HG03378 (cell line): ENCODE data around the gene MEAK7.
A peak's percentile ranks its signal among the peaks of the same experiment; 100 is the strongest.

Source experiments
- ATAC-seq: cut with Tn5 transposase; IDR thresholded peaks from one replicate; pipeline ENCODE4 v1.9.1; 2021; ENCODE audit warnings: mild to moderate bottlenecking, moderate library complexity; ENCODE audit not compliant: unreplicated experiment

Gene MEAK7, protein sequence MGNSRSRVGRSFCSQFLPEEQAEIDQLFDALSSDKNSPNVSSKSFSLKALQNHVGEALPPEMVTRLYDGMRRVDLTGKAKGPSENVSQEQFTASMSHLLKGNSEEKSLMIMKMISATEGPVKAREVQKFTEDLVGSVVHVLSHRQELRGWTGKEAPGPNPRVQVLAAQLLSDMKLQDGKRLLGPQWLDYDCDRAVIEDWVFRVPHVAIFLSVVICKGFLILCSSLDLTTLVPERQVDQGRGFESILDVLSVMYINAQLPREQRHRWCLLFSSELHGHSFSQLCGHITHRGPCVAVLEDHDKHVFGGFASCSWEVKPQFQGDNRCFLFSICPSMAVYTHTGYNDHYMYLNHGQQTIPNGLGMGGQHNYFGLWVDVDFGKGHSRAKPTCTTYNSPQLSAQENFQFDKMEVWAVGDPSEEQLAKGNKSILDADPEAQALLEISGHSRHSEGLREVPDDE

DNA sequence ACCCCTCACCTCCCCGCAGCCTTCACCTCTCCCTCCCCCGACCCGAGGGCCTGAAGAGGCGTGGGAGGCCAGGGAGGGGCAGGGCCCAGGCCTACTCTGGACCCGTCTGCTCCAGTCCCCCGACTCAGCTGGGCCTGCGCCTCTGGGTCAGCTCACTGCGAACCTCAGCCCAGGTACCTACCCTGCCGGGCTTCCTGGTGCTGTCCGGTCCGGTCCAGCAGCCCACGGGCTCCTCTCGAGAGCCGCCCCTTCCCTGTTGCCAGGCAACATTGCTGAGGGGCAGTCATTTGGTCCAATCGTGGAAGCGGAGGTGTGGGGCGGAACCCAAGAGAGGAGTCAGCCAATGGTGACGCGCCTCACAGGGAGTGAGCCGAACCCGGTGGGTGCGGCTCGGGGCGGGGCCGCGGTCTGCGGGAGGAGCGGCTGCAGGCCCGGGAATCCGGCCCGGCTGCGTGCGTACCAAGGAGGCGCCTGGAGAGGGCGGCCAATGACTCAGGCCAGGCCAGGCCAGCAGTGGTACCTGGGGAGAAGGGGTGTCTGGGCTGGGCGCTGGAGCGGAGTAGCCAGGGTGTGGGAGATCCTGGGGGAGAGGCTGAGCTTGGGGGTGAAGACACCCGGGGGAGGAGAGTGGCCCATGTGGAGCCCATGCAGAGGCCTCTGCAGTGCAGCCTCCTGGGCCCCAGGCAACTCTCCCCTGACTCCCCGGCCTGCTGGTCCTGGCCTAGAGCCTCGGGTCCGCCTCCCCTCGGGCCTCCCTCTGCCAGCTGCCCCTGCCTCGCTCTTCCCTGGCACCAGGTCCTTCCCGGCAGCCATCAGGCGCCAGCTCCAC, at the start of gene MEAK7:
Gene MEAK7 (minus strand): TSS at position 240 of the 829 bp plus-strand sequence. CDS start 6,573 bp downstream, outside the sequence.
- peak; percentile 91 for ATAC-seq

DNA sequence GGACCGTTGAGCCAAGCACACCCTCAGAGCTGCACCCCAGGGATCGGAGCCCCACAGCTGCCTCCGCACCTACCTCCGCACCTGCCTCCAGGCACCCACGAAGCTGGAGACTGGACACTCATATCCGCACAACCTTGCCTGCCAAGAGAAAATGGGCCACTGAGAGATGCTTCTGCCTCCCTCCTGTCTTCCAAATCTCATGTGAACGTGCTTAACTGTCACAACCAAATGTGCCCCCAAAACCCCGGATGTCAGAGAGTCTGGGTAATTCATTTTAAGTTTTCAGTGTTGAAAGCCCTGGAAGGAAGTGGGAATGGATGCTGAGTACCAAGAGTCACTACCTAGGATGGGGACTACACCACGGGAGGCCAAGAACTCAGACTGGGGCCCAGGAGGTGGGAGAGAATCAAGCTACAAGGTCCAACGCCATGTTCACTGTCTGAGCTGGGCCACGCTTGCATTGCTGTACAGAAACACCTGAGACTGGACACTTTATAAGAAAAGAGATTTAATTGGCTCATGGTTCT, 49.5 kb upstream of the MEAK7 start:
- no peak for ATAC-seq

DNA sequence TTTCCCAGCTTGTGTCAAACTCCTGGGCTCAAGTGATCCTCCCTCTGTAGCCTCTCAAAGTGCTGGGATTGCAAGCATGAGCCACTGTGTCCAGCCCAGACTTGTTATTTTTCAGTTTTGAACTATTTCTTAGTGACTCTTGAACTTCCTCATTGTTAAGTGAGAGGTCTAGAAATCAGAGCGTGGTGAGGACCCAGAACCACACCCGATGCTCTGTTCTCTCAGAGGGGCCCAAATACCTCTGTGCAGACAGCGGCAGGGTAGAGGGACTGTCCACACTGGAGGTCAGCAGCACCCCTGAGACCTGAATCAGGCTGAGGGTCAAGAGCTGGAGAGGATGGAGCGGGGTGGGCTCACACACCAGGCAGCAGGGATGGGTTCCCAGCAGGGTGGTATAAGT, 47.7 kb upstream of the MEAK7 start:
- ATAC-seq = no peak

DNA sequence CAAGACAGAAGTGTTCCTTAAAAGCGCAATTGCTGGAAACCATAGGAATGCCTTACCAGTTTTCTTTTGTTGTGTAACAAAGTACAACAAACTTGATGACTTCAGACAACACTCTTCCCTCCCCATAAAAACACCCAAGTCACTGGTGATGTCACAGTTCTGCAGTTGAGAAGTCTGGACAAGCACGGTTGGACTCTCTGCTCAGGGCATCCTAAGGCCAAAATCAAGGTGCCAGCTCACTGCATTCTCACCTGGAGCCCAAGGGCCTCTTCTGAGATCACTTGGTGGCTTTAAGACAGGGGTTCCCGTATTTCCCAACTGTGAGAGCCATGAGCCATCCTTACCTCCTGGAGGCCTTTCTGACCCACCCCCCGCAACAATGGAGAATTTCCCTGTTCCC, 45.6 kb upstream of the MEAK7 start:
- no peak for ATAC-seq

DNA sequence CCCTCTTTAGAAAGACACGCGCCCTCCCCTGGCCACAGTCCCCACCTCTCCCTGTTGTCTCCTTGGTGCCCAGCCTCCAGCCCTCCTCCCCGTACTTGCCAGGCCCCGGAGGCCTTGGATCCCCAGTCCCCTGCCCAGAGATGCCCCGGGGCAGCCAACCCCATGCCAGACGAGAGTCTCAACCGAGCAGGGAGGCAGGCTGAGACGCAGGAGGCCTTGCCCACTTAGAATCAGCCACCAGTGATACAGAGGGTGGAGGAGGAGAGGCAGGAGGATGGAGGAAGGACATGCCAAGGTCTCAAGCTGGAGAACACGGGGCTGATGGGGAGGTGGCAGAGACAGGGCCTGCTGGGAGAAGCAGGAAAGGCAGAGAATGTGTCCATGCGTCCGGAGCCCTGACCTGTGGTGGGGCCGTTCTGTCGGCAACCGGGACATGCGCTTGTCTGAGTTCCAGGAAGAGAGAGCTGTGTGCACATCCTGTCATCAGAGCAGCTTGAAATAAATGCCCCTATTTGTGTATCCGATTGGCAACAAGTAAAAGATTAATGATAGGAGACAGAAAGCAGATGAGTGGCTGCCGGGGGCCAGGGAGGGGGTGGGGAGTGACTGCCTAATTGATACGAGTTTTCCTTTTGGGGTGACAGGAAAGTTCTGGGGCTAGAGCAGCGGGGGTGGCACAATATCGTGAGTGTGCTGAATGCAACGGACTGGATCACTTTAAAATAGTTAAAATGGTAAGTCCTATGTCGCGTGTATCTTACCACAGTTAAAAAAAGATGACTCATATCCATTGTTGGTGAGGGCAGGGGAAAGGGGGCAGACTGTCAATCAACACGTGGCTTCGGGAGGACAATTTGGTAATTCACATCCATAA, 44.7 kb upstream of the MEAK7 start:
- ATAC-seq = no peak

DNA sequence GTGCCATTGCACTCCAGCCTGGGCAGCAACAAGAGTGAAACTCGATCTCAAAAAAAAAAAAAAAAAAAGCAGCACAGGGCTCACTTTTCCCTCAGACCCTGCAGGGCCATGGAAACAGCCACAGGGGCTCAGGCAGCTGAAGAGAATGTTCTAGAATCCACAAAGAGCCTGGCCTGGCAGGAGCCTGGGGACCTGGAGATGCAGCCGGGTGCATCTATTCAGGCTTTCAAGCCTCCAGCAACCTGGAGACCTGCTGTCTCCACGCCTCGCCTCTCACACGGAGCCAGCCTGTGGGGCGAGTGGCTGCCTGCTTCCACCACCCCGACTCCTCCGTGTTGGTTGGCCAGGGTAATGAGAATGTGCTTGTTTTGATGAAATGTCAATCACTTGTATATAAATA, 44.0 kb upstream of the MEAK7 start:
- no peak for ATAC-seq

DNA sequence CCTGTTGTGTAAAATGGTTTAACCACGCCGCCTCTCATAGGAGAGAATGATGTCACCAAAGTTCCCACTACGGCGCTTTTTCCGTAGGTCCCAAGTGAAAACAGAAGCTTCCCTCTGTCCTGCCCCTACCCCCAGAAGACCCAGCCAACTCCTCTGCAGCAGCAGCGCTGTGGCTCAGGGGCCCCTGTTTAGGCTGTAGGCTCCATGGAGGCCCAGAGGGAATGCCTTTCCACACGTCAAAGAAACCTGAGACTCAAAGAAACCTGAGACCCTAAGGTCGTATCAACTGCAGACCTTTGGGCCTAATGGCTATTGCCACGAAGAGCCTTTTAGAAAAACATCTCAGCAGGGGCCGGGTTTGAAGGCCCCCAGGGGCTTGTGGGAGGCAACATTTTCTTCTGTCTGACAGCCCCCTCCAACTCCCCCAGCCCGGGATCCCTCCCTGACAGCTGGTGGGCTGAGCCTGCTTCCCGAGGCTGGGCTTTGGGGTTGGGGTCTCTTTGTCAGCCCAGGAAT, 43.1 kb upstream of the MEAK7 start:
- no peak for ATAC-seq

DNA sequence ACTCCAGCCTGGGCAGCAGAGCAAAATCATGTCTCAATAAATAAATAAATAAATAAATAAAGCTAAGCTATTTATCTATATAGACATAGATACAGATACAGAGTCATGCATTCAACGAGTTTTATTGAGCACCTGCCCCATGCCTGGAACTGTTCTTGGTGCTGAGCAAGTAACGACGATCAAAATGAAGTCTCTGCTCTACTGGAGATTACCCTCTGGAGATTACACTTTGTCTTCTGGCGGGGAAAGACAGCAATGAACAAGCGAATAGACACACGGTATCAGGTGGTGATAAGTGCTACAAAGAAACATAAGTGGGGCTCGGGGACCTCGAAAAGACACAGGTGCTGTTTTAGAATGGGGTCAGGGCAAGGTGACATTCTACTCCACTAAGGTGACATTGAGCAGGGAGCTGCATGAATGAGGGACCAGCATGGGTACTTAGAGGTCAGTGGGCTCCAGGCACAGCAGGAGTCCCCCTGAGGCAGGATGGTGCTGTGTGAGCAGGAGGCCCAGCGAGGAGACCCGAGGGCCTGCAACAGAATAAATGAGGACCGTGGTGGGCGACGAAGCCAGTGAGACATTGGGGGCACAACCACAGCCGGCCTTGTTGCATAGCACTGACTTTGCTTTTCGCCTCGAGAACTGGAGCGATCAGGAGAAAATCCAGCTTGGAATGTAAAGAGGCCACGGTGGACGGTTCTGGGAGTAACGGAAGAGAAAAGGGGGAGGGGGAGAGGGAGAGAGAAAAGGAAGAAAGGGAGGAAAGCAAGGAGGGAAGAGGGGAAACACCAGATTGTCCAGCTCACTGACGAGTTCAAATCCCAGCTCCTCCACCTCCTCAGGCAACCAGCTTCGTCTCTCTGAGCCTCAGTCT, 42.4 kb upstream of the MEAK7 start:
- ATAC-seq = no peak

DNA sequence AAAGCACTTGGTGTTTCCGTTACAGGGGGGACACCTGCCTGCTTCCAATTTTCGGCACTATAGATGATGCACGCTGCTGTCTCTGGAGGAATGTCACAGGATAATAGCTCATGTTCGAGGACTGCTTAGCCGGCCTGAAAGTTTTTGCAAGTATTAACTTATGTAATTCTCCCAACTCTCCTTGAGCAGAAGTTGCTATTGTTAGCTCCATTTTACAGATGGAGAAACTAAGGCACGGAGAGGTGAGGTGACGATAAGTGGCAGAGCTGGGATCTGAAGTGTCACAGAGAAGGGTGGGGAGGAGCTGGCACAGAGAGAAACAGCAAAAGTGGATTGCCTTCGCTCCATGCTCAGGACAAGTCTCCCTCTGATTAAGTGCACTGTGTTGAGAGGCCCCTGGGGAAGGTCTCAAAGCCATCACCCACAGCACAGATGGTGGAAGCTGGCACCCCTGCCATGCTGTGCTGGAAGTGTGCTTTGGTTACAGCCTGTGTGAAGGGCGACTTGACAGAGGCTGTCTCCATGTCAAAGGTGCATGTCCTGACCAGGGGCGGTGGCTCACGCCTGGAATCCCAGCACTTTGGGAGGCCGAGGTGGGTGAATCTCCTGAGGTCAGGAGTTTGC, 40.8 kb upstream of the MEAK7 start:
- ATAC-seq = no peak

DNA sequence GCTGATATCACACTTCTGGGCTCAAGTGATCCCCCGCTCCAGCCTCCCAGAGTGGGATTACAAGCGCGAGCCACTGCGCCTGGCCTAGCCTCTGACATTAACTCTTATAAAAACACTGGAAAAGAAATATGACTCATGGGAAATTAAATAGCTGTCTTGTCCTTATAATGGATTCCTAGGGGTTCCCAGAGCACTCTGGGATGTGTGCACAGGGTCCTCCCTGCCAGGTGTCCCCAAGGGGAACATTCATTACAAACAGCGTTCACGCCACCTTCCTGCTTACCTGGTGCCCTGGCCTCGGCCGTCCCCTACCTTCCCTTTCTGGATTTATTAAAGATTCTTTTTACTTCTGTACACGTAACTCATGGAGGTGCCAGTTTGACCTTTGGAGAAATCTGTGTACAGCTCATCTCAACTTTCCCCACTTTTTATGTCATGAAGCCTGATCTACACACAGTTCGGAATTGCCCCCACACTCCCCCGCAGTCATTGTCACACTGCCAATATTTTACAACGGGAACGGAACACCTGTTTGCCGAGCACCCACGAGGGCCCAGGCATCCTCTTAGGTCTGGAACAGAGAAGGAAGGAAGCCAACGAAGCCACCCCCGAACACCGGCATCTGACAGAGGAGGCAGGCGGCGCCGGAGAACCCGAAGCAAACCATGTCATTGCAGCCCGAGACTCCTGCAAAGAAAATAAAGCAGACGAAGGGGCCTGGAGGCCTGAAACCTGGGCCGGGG, 39.7 kb upstream of the MEAK7 start:
- ATAC-seq = no peak

DNA sequence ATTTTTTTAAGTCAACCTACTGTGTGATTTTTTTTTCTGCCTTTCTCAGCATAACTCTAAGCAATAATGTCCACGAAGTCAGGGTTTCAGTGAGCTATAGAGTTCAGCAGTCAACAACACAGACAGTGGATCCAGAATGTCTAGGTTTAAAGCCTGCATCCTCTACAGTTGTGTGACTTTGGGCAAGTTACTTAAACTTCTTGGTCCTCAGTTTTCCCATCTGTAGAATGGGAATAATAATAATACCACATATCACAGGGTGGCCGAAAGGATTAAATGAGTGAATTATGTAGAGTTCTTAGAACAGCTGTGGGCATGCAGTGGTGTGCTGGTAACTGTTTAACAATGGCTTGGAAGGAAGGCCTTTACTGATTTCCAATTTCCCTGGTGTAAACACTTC, 38.8 kb upstream of the MEAK7 start:
- ATAC-seq = no peak

DNA sequence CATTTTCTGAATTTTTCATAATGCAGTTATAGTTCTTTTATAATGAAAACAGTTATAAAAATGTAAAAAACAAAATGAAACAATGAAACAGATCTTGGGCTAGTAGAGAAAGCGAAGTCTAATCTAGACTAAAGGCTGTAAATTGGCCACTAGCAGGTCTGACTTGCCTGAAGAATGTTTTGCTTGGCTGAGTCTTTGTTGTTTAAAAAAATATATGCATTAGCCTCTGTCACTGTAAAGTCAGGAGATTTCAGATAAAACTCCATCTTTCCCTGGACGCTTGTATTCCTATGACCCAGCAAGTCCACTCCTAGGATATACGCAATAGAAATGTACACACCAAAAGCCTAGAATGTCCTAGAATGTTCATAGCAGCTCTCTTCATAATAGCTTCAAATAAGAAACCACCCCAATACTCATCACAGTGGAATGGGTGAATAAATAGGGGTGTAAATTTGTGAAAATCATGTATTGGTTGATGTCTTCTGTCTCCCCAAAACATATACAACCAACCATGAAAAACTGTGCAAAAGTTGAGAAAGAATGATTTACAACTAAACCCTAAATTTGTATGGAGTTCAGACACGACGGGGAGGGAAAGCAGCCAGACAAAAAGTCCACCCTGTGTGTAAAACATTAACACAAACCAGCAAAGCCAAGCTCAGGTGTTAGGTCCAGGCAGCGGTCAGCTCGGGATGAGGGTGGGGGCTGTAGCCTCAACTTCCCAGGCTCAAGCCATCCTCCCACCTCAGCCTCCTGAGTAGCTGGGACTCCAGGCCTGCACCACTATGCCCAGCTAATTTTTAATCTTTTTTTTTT, 37.7 kb upstream of the MEAK7 start:
- ATAC-seq = no peak

DNA sequence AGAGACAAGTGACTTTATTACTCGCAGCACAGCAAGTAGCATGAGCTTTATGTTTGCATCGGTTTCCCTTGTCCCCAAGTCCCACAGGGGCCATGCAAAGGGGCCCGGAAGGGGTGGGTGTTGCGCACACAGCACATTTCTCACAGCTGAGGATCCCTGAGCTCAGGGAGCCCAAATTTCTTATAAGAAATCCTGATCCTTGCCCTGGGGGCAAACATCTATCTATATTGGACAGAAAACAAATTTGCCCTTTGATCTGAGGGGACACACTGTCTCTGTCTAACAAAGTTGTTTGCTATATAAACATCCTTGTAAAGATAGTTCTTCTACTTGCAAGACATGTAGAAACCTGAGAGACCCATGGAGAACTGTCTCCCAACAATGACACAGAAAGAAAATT, 35.7 kb upstream of the MEAK7 start:
- no peak for ATAC-seq

DNA sequence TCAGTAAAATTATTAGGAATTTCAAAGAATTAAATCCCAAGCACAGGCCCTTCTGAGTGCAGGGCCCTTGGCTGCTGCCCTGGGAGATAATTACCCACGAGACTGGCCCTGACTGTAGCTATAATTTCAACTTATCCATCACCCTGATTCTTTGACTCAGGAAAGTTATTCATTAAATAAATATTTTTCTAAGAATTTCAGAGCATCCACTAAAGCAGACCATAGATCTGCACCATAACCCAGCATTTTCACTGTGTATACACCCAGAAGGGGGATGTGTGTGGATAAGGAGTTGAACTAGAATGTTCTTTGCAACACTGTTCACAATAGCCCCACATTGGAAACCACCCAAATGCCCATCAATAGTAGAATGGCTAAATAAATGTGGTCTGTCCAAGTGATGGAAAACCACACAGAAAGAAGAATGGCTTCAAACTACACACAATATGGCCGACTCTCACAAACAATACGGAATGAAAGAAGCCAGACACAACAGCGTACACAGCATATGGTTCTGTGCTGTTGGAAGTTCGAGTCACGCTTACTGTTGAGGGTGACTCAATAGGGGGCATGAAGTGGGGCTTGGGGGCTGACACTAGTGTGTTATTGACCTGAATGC, 33.9 kb upstream of the MEAK7 start:
- ATAC-seq = no peak

DNA sequence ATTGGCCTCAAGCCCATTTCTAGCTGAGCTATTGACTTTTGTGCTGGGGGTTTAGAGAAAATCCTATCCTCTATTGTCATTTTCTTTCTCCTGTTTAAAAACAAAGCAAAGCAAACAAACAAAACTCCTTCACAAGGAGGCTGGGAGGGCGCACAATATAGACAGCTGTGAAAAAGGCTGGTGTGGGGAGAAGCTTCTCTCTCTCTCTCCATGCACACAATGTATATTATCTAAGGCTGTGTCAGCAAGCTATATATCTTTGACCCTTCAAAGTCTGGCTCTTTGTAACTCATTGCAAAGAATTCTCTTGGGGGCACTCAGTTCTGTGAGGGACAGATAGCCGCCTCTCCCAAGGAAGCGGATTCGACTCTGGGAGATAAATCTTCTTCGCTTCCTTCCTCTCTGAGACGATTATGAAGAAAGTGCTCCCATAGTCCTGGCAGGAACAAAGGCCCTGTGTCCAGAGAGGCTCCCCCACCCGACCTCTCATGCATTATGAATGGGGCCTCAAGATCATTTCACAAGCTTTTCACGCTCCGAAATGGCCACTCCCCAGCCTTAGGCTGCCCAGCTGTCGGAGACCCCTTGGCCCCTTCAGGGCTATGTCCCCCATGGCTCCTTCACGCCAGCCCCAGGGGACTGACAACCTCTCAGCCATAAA, 33.2 kb upstream of the MEAK7 start:
- no peak for ATAC-seq

DNA sequence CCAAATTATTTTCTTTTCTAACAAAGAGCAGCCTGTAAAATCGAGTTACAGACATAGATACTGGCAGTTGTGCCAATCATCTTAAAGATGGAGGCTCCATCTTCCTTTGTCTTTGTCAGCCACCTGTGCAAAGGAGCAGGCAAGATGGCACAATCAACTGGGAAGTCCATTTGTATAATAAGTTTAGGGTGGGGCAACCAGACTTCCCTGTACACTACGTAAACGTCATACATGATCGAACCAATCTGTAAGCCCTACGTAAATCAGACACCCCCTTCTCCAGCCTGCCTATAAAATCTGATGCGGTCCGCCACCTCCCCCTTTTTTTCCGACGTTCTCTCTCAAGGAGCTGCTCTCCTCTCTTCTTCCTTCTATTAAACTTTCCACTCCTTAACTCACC, 31.4 kb upstream of the MEAK7 start:
- no peak for ATAC-seq

DNA sequence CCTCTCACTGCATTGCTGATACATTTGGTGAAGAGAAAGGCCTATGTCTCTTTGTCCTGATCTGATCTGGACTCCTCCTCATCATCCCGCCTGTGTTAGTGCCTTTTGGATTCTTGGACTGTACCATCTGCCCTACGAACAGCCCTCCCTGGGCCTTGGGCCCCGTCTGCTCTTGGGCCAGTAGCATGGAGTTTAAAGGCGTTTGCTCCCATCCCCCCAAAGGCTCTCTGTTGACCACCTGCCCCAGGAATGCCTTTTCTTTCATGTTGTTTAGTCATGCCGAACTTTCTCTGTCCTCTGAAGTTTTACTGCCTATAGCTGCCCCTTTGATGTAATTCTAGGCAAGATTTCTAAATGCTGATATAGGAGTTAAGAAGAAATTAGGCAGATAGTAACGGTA, 30.9 kb upstream of the MEAK7 start:
- ATAC-seq = no peak
